SHP77 (cell line): ENCODE data around the gene PPP2R2C.

Experiments used
- DNase-seq, 2 experiments: peaks; one replicate each; lab custom pipeline; 2025; lab: John Stamatoyannopoulos, UW

The PPP2R2C gene

DNA sequence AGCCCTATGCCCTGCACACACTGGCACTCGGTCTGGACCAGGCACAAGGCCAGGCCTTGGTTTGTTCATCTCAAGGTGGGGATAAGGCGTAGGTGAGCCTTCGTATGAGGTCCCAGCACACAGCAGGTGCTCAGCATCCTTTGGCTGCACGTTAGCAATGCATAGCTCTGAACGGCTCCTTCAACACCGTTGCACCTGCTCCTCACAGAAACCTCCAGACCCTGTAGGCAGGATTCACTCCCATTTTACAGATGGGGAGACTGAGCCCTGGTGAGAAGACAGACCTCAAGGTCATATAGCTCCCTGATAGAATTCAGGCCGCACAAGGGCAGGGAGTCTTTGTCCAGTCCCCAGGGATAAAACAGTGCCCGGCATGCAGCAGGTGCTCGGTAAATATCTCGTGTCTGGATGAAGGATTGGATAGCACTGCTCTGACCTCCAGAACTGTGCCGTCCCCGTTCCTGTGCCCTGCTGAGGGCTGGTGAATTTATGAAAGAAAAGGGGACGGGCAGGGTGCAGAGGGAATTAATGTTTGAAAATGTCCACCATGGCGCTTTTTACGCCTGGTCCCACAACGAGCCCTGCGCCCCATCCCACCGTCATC lies 2.4 kb downstream of the PPP2R2C start:
- no peak for DNase-seq

DNA sequence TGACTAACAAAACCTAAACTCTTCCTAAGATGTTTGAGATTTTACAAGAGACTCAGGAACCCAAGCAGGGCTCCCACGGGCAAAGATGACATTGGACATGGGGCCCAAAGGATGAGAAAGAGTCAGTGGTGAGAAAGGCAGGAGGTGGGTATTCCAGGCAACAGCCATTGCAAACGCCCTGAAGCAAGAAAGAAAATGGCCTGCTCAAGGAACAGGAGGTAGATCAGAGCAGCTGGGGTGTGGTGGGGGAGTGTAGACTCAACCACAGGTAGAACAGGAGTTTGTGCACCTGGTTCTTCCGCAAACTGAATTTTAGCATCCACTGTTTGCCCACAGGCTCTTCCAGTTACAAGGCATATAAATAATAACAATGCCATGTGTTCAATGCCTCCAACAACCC lies 3.3 kb downstream of the PPP2R2C start:
- no peak for DNase-seq

DNA sequence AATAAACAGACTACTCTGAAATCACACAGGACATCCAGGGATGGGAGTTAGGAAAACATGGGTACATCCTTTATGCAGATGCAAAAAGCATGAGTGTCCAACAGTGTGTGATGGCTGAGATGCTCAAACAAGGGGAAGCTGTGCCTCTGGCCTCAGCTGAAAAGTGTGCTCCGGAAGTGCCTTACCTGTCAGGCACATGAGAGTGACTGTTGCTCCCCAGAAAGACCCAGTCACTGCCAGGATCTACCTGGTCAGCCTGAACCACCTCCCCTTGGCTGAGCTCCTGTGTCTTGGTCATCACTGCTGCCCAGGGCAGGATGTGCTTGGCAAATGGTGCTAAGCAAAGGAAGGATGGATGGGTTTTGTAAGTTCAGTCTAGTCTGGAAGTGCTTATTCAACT lies 4.0 kb downstream of the PPP2R2C start:
- DNase-seq = no peak

DNA sequence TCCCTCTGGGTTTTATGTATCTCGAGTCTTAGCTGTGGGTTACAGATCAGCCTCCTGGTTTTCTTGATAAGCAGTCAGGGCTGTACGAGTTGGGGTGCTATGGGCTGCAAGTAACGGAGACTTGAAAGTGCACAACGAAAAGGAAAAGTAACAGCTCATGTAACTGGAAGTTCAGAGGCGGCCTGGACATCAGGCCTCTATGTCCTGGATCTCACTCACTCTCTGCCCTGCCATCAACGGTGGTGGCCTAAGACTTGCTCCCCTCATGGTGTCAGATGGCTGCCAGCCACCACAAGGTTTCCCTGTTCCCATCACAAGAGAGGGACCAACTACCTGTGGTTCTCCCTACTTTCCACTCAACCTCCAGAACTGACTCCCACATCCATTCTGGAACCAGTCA lies 4.8 kb downstream of the PPP2R2C start:
- no peak for DNase-seq

DNA sequence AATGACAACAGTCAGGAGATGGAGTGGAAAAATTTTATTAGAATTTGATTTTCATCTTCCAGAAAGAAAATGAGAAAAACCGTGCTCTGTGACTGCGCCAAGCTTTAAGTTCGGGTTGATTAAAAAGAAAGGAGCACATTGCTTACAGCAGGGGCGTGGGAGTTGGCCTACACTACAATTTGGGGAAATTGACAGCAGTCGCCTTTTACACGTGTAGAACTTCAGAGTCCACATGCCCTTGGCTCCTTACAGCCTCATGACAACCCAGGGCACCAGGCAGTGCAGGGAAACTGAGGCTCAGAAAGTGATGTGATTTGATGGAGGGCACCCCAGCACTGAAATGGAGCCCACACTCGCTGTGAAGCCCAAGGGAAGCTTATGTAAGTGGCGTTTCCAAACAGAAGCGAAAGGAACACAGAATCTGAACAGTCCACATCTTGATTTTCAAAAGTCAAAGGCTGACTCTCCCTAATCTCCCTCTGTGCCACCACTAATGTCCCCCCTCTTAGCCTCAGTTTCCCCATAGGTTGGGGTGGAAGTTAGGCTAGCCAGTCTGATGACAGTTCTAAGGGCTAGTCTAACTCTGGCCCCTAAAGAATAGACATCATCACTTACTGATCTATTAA lies 5.5 kb downstream of the PPP2R2C start:
- DNase-seq = no peak

DNA sequence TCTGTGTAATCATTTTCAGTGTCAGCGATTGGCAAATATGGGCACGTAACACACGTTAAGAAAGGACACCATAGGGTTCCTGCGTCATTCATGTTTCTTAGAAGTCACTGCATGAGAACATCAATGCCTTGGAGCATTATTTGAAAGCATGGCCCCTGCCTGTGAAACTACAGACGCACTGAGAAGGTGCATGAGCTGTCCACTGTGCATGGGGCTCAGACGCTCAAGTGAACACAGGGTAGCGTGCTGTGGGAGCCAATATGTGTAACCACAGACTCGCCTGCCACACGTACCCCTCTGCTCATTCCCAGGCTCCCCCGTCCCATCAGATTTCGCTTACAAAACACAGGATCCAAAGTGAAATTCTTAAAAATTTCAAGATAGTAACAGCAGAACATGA lies 6.5 kb downstream of the PPP2R2C start:
- no peak for DNase-seq

DNA sequence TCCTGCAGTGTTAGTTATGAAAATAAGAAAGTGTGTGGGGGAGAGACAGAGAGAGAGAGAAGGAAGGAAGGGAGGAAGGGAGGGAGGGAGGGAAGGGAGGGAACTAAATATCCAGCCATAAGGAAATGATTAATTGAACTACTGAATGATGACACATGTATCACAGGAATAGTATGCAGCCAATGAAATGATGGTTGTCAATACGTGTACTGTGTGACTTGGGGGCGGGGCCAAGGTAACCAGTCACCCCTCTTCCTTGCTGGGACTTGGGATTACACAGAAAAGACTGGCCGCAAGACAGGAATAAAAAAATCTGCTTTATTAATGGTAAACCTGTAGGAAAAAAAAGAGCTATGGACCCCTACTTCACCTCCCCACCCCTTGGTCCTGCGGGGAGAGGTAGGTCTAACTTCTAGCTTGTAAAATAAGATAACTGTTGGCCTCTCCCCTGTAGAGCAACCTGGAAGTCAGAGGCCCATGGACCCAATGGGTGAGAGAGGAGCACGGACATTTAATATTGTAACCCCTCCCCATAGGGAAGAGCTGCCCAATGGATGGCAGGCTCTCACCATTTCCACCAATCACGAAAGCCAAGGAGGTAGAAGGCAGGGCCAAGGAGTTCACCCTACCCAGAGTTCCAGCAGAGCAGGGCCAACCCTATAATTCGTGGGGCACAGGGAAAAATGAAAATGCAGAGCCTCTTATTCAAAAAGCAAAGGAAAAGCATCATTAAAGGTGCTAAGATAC lies 7.4 kb downstream of the PPP2R2C start:
- no peak for DNase-seq

DNA sequence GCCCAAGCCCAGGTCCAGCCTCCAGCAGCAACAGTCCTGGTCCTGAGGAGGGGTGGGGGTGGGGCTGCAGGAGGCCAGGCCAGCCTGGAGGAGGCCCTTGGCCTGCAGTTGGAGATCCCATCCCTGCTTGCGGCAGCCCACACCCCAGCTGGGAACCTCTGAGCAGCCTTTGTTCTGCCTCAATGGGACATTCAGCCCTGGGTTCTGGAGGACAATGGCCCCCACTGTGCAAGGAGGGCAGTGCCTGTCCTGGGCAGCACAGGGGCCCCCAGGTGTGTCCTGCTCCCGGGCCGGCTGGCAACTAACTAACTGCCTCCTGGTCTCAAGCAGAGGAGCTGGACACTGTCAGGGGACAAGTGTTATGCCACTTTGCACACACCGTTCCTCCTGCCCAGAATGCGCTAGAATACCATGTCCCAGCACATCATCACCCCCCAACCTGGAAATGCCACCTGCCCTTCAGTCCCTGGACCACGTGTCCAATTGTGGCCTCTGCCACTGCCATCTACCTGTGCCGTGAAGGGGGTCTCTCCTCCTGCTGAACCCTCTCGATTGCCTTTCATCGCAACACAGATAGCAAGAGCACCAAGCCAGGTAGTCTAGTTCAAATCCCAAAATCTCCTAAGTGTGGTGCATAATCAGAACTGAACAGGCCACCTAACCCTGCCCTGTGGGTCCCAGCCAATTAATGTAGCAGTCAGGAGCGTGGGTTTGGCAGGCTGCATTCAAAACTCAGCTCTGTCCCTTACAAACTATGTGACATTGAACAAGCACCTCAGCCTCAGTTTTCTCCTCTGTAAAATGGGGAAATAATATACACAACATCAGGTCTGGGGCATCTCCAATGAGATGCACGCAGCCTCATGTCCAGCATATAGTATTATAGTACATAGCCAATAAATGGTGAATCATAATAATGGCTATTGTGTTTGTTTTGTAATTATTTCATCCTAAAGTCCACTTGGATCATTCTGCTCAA lies 8.8 kb downstream of the PPP2R2C start:
- no peak for DNase-seq

DNA sequence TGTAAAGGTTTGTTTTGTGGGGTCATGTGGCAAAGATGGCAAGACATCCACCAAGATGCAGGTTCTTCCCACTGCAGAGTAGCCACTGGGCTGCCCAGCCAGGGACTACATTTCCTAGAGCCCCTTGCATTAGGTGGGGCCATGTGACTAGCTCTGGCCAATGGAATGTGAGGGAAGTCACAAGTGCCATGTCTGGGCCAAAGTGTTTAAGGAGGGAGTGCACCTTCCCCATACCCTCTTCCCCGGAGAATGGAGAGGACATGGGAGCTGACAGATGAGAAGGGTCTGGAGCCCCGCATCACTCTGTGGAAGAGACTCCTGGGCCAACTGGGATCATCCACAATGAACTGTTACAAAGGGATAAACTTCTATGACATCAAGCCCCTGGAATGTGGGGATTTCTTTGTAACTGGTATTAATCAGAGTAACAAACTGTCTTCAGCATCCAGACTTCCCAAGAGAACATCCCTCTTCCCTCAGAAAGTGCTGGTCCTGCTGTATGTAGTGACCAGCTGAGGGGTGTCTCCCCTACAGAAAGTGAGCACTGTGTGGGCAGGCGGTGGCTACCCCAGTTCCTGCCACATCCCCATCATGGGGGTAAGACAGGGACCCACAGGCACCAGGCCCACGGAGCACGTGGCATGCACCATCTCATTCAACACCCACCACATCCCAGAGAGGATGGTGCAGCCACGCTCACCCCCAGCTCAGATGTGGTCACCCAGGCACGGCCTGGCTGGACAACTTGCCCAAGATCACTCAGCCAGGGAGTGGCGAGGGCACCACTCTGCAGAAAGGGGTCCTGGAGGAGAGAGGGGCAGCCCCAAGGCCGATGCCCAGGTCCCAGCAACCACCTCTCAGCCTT lies 10.9 kb downstream of the PPP2R2C start:
- no peak for DNase-seq

DNA sequence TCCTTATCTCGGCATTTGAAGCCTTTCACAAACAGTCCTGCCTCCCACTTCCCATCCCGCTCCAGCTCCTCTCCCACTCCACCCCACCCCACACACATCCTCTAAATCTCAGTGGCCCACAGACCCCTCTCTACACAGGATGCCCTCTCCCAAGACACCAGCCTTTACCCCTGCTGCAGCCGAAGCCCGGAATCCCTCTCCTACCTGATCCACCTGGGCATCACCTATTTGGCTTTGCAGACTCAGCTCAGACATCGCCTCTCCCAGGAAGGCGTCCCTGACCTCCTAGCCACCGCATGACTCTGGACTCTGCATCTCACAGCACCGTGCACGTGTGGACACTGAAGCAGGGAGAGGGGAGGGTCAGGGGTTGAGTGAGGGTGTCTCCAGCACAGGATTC lies 11.5 kb downstream of the PPP2R2C start:
- no peak for DNase-seq

DNA sequence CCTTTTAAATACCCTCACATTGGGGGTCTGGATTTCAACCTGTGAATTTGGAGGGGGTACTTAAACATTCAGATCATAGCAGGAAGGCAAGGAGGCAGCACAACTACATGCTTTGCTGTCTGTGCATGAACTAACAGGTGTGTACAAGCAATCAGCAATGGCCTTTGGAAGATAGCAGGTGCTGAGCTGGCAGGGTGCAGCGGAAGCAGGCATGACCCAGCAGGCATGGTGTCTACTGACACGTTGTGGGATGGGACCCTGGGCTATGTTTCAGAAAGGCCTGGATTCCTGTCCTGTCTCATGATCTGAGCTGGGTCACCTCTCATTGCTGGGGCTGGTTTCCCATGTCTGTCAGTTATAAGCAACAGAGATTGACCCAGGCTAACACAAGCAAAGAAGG lies 13.9 kb downstream of the PPP2R2C start:
- no peak for DNase-seq

DNA sequence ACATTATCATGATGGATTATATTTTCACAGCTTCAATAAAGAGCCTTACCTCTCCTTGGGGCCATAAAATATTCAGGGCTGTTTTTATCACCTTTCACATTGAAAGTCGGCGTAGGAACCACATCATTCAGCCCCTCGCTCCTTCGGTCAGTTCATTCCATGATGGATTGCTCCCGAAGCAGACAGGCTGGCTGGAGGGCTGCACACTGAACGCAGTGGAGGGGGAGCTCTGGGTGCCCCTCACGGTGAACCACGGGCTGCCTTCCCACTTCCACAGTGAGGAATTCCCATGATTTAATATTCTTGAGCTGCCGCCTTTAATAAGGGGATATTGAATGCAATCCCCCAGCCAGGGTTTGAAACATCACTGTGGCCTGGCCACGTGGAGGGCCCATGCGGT lies 16.0 kb downstream of the PPP2R2C start:
- DNase-seq = no peak

DNA sequence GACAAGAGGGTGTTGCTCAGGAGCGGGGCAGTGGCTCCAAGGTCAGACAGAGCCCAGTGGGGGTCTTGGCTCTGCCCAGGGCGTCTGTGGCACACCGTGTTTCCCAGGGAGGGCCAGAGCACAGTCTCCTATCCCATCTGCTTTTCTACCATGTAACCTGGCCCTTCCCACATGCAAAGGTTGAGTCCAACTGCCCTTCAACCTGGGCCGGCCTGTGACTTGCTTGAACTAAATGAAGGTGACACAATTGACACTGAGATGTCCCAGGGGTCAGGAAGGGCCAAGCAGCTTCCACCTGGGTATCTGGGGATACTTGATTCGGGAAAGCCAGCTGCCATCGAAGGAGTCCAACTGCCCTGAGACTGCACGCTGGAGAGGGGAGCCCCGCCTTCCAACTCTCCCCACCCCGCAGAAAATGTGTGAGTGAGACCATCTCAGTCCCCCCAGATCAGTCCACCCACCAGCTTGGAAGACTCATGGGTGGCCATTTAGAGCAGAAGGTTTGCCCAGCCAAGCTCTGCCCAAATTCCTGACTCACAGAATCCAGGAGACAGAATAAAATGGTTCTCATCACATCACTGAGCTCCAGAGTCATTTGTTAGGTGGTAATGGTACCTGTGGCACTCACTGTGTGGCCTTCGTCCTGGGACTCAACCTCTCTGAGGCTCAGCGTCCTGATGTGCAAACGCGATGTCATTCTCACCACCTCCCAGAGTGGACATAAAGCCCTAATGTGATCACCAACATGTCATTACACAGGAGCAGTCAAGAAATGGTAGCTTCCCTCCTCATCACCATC lies 18.1 kb downstream of the PPP2R2C start:
- DNase-seq = no peak

DNA sequence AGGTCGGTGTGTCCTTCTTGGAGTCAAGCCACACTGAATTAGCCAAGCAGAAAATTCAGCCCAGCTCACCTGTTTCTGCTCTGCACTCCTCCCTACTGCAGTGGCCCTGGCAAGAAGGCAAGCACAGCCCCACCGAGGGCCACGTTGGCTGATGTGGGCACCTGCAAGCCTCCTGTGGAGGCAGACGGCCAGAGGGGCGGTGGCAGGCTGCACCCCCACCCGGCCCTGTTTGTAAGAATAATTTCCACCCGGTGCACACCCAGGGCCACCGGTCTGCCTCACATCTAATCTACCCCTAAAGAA lies 18.8 kb downstream of the PPP2R2C start:
- no peak for DNase-seq

DNA sequence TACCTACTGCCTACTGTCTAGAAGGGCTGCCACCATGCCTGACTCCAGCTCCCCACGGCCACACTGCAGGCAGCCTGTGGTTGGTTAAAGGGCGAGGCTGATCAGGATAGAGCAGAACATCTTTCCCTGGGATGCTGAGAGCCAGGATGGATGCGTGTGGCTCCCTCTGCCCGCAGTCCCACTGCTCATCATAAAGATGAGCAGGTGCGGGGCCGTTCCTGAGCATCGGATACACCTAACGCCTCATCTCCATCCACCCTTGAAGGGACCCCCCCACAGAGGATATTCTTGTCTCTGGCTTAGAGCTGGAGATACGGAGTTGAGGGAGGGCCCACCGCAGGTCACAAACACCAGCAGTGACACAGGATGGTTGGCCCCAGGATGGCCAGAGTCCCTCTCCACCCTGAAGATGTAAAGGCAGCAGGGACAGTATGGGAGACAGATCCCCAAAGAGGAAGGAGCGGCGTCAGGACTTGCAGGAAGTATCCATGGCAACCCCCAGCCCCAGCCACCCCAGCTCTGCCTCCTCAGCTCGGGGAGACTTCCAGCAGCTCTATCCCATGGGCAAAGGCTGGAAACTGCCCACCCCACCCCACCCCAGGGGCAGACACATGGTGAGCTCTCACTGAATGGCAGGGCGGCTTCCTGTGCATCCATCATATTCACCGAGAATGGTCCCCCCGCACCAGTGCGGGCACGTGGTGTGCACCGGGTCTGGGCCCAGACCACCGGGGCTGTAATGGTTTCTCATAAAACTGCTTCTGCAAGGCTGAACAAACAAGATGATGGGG lies 19.3 kb downstream of the PPP2R2C start:
- no peak for DNase-seq

DNA sequence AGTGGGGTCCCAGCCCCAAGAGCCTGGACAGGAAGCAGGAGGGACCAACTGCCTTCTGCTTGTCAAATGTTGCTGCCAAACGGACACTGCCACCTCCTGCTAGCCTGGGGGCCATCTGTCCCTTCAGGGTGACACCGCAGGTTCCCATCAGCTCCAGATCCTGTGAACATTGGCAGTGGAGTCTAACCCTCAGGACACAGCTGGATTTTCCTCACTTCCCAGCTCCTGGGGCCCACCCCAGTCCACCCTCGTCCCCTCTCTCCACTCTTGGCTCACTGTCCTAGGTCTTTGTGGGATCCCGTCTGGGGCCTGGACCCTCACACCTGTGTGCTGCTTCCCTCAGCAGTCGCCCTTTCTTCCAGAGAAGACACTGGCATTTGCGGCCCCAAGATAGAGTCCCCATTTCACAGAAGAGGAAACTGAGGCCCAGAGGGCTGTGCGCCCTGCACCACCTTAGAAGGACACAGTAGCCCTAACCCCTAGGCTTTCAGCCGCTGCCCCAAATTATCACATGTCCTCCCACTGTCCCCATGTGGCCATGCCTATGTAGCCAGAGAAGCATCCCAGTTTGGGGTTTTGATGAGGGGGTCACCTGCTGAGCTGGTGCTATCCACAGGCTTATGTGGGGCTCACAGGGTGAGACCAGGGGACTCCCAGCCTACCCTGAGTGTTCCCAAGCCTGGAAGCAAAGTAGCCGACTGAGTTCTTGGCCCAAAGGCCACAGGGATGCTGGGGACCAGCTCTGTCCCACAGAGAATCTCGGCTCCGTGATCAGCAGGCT lies 20.1 kb downstream of the PPP2R2C start:
- no peak for DNase-seq

DNA sequence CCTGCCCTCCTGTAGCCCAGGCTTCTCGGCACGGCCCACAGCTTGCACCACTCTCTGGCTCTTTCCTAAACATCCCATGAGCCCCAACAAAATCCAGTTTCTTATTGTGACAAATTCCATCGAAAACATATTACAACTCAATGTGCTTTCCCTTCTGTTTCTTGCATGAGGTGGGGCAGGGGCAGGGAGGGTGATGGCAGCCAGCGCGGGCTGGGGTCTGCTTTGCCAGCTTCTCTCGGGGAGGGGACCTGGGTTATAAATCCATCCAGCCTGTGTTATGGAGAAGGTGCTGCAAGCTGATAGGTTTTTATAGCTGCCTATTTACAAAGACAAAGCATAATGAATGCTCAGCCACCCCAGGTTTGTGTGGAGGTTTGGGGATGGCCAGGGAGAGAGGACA lies 21.1 kb downstream of the PPP2R2C start:
- DNase-seq = no peak

DNA sequence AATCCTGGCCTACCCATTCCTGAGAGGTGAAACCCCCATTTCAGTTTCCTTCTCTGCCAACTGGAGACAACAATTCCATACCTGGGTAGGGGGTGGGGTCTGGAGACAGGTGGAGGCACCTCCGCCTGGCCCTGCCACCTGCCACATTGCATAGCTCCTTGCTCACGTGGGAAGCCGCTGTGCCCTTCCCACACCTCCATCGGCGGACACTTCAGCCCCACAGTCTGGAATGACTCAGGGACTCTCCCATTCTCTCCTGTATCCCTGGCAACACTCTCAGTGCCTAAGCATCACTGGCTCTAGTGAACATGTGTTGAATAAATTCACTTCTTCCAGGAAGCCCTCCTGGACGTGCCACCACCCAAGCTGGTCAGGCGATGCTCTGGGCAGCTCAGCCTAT lies 21.7 kb downstream of the PPP2R2C start:
- DNase-seq = no peak

DNA sequence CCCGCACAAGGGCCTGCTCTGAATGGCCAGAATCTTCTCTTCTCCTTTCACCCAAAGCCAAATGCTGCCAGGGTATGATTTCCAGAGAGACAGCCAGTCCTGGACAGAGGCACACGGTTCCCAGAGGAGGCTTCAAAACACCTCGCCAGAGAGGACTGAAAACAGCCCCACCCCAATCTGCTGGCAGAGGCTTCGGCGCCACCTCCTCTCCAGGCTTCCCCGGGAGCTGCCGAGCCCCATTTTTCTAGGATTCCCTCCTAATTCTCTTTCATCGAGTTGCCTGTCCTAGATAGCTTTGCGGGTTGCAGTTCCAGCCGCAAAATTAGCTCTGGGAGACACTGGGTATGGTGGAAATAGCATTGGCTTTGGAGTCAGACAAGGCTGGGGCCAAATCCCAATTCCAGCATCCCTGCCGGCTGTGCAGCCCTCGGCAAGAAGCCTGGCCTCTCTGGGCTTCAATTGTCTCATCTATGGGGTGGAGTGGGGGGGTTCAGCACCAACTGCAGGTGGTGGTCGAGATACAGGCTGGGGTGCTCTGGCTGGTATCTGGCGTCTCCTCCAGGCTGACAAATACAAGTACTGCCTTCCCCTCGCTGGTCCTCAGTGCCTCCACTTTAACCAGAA lies 22.6 kb downstream of the PPP2R2C start:
- no peak for DNase-seq
